GM12873 (cell line): ENCODE data around the gene SEMA3E.

Experiments used
- CTCF ChIP-seq: IDR thresholded peaks from 2 replicates; pipeline ENCODE4 v1.5.1; 2012; ENCODE audit warnings: low read depth, mild to moderate bottlenecking, moderate library complexity, low read length, control low read depth; ENCODE audit not compliant: insufficient read depth; ENCODE audit errors: missing control alignments

Gene SEMA3E

DNA sequence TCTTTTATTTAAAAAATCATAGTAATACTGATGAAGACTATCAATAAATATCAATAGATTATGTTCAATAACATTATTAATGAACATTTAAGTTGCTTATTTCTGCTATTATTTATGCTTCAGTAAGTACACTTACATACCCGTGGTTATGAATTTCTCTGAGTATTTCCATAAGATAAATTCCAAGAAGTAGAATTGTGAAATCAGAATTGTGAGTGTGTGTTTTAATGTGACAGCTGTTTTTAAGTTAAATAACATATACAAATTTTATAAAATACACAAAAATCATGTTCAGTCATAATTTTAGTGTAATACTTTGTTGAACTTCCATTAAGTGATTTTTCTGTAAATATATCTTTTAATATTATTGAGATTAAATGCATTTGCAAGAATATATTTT, 37.5 kb upstream of the SEMA3E start:
- TF ChIP-seq CTCF: no peak

DNA sequence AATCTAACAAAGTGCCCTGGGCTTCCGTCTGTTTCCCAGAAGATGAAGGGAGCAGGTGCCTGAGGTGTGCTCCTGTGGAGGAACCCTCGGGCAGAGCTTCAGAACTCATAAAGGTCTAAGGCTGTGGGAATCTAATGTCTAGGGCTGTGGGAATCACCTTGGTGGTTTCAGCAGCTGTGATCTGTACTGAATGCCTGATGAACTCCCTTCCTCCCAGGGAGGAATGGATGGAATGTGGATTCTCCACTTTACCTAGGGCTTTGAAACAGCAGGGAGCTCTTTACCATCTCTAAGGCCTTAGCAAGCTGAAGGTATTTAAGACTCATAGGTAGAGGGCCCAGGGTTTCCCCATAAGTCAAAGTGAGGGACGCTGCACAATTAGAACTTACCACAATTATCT, 36.0 kb upstream of the SEMA3E start:
- TF ChIP-seq CTCF: no peak

GRCh38 chr7:83681200-83681778, 32.4 kb upstream of the SEMA3E start:
- TF ChIP-seq CTCF: no peak

GRCh38 chr7:83677180-83677866, 28.4 kb upstream of the SEMA3E start:
- TF ChIP-seq CTCF: no peak

- TF ChIP-seq CTCF: no peak
Measured at GRCh38 chr7:83672157-83672556, 23.2 kb upstream of the SEMA3E start.

GRCh38 chr7:83663131-83663530, 14.2 kb upstream of the SEMA3E start:
- TF ChIP-seq CTCF: no peak

DNA sequence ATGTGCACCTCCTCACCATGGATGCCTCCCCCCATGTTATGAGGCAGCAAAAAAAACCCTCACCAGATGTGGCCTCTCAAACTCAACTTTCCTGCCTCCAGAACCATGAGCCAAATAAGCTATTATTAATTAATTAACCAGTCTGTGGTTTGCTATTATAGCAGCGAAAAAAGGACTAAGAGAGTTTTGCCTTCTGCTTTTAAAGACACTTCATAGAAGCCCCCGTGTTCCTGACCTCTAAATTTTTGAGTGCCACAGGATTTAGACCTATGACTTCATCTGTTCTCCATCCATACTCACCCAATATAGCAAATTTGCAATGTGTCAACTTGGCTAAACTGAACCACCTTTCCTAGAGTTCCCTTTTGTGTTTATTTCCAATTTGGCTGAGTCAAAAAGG, 9.2 kb upstream of the SEMA3E start:
- TF ChIP-seq CTCF: no peak
